ENCODE results near the gene SCN5A.

- TF ChIP-seq POLR2AphosphoS5 (IDR thresholded peaks at IDR 0.05; ENCODE audit: low read depth, low read length) (no peak), POU2F2 (IDR thresholded peaks at IDR 0.05; ENCODE audit: low read depth, low read length) (no peak), POLR2A (IDR thresholded peaks at IDR 0.05; ENCODE audit: low read depth, low read length) (no peak), TAF1 (IDR thresholded peaks at IDR 0.05; ENCODE audit: low read depth, low read length) (no peak)
These were observed 100.4 kb downstream of the SCN5A start for GRCh38 chr3:38549082-38549481.

Measured in GM12891 (cell line).